MM.1S (cell line): ENCODE data around the gene KLK14.
A peak's percentile ranks its signal among the peaks of the same experiment; 100 is the strongest.

Source experiments
- DNase-seq: peaks from one replicate; pipeline ENCODE4 v3.0.0-alpha.2; 2015
- H2AFZ ChIP-seq: fragments of 300-600 bp; sonication (generic); 2 replicates; pipeline ENCODE4 v1.6.0; 2016; ENCODE audit warnings: antibody characterized with exemption, low read length
- H3F3A ChIP-seq: fragments of 300-600 bp; sonication (generic); 2 replicates; pipeline ENCODE4 v1.6.1; 2016; ENCODE audit warnings: mild to moderate bottlenecking, antibody characterized with exemption, low read length, moderate library complexity, mixed read lengths; ENCODE audit not compliant: insufficient read depth
- H3K27ac ChIP-seq: fragments of 300-600 bp; sonication (generic); 2 replicates; pipeline ENCODE4 v1.5.1; 2016; ENCODE audit warnings: mild to moderate bottlenecking, low read length
- H3K27me3 ChIP-seq: fragments of 300-600 bp; sonication (generic); replicated peaks from 2 replicates; pipeline ENCODE4 v1.6.0; 2016; ENCODE audit warnings: low read length; ENCODE audit not compliant: insufficient read depth
- H3K36me3 ChIP-seq: fragments of 300-600 bp; sonication (generic); replicated peaks from 2 replicates; pipeline ENCODE4 v1.6.1; 2016; ENCODE audit warnings: mild to moderate bottlenecking, low read length, mixed read lengths; ENCODE audit not compliant: insufficient read depth
- H3K4me1 ChIP-seq: fragments of 300-600 bp; sonication (generic); 2 replicates; pipeline ENCODE4 v1.6.1; 2016; ENCODE audit warnings: low read length, mixed read lengths
- H3K4me2 ChIP-seq: fragments of 300-600 bp; sonication (generic); 2 replicates; pipeline ENCODE4 v1.6.0; 2016; ENCODE audit warnings: low read depth, low read length
- H3K4me3 ChIP-seq: fragments of 300-600 bp; sonication (generic); 2 replicates; pipeline ENCODE4 v1.5.1; 2016; ENCODE audit warnings: low read length, mixed read lengths
- H3K79me2 ChIP-seq: fragments of 300-600 bp; sonication (generic); 2 replicates; pipeline ENCODE4 v1.6.1; 2016; ENCODE audit warnings: mixed run types, low read length, mixed read lengths
- H3K9ac ChIP-seq: fragments of 300-600 bp; sonication (generic); 2 replicates; pipeline ENCODE4 v1.6.1; 2016; ENCODE audit warnings: low read length, mixed read lengths
- H3K9me2 ChIP-seq: fragments of 300-600 bp; sonication (generic); replicated peaks from 2 replicates; pipeline ENCODE4 v1.6.1; 2016; ENCODE audit warnings: mild to moderate bottlenecking, low read length, mixed read lengths; ENCODE audit not compliant: insufficient read depth
- H3K9me3 ChIP-seq: fragments of 300-600 bp; sonication (generic); replicated peaks from 2 replicates; pipeline ENCODE4 v1.6.1; 2016; ENCODE audit warnings: mild to moderate bottlenecking, low read length, mixed read lengths; ENCODE audit not compliant: insufficient read depth
- H4K20me1 ChIP-seq: fragments of 300-600 bp; sonication (generic); 2 replicates; pipeline ENCODE4 v1.6.1; 2016; ENCODE audit warnings: mild to moderate bottlenecking, low read length, moderate library complexity, mixed read lengths; ENCODE audit not compliant: insufficient read depth
- CTCF ChIP-seq: fragments of 300-600 bp; sonication (generic); IDR thresholded peaks from 2 replicates; pipeline ENCODE4 v1.5.1; 2016; ENCODE audit warnings: antibody characterized with exemption, low read length, mixed read lengths
- EZH2 ChIP-seq: fragments of 300-600 bp; sonication (generic); optimal IDR thresholded peaks from 2 replicates; pipeline ENCODE3; 2017; ENCODE audit warnings: low read depth, mild to moderate bottlenecking, antibody characterized with exemption, low read length, mixed read lengths
- EZH2phosphoT487 ChIP-seq: fragments of 300-600 bp; sonication (generic); IDR thresholded peaks from 2 replicates; pipeline ENCODE4 v1.6.1; 2018; ENCODE audit warnings: antibody characterized with exemption, low read length

Gene KLK14

GRCh38 chr19:51111606-51112005 lies 28.9 kb upstream of the KLK14 start:
- Histone ChIP-seq H3K4me1 (peaks cover 3% of the 10 kb centered on the region; the same call in 1 of the 2 replicates), H3K4me3 (no peak overlapping the region), H3K27ac (no peak overlapping the region), H3K79me2 (peaks cover 15% of the 10 kb centered on the region), H4K20me1 (no peaks in the 10 kb centered on the region), H3F3A (no peaks in the 10 kb centered on the region), H2AFZ (no peak overlapping the region), H3K9ac (no peak overlapping the region), H3K27me3 (peaks cover 45% of the 10 kb centered on the region), H3K9me2 (no peaks in the 10 kb centered on the region), H3K4me2 (no peak overlapping the region), H3K36me3 (no peaks in the 10 kb centered on the region), H3K9me3 (no peaks in the 10 kb centered on the region)
- no peak for DNase-seq
- no peak for TF ChIP-seq EZH2
- TF ChIP-seq EZH2phosphoT487: no peak
- no peak for TF ChIP-seq CTCF

GRCh38 chr19:51110666-51110971 lies 27.9 kb upstream of the KLK14 start:
- Histone ChIP-seq H3K27ac (no peak overlapping the region), H3K9me3 (no peaks in the 10 kb centered on the region), H2AFZ (no peak overlapping the region), H3K9me2 (no peaks in the 10 kb centered on the region), H3K4me1 (peaks cover 3% of the 10 kb centered on the region; the same call in 1 of the 2 replicates), H3K4me2 (no peak overlapping the region), H3K27me3 (peaks cover 37% of the 10 kb centered on the region), H3K36me3 (no peaks in the 10 kb centered on the region), H3F3A (no peaks in the 10 kb centered on the region), H3K9ac (no peak overlapping the region), H3K4me3 (no peak overlapping the region), H3K79me2 (peaks cover 21% of the 10 kb centered on the region), H4K20me1 (no peaks in the 10 kb centered on the region)
- TF ChIP-seq CTCF: no peak
- DNase-seq: no peak

- Histone ChIP-seq H3K9ac (no peak overlapping the region), H3K9me3 (no peaks in the 10 kb centered on the region), H3K9me2 (no peaks in the 10 kb centered on the region), H3K4me3 (peak overlapping the region; percentile 78), H3K27ac (no peak overlapping the region), H3K4me2 (peak overlapping the region; percentile 78), H4K20me1 (no peaks in the 10 kb centered on the region), H2AFZ (peak overlapping the region; percentile 95), H3K79me2 (peaks cover 32% of the 10 kb centered on the region), H3K27me3 (peaks cover 21% of the 10 kb centered on the region; the same call in 1 of the 2 replicates), H3K36me3 (no peaks in the 10 kb centered on the region), H3K4me1 (peaks cover 3% of the 10 kb centered on the region; the same call in 1 of the 2 replicates), H3F3A (no peaks in the 10 kb centered on the region)
- DNase-seq: no peak
- TF ChIP-seq EZH2 (no peak), CTCF (no peak), EZH2phosphoT487 (no peak)
Measured at GRCh38 chr19:51108805-51109146, 26.1 kb upstream of the KLK14 start.
